Measurements from ENCODE around the gene SLC2A13.
"Not testable (repeated sequence)": the region's sequence is repeated elsewhere in the genome, so short reads cannot be mapped to it uniquely, and the experiment has no call there.

The SLC2A13 gene

DNA sequence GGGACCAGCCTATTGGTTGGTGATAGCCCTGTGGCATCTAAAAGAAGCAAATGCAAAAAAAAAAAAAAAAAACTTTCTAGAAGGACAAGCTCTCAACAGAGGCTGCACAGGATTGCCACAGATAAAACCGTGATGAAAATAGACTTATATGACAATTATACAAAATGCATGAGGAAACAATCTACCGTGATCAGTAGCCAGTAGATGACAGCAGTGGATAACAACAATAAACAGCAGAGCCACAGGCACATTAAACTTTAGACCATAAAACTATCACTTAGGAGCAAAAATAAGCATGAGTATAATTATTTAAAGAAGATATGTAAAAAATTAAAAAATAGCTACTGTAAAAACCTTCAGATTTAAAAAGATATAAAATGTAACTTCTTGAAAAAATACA is 302.7 kb downstream of the SLC2A13 start:
- DNase-seq = no peak

DNA sequence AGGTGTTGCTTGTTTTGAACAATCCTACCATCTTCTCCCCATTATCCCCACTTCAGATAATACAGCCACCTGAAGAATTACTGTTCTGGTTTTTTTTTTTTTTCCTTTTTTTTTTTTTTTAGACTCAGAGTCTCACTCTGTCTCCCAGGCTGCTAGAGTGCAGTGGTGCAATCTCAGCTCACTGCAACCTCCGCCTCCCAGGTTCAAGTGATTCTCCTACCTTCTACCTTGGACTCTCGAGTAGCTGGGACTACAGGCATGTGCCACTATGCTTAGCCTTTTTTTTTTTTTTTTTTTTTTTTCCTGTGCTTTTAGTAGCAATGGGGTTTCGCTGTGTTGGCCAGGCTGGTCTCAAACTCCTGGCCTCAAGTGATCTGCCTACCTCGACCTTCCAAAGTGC is 306.9 kb downstream of the SLC2A13 start:
- no peak for DNase-seq

DNA sequence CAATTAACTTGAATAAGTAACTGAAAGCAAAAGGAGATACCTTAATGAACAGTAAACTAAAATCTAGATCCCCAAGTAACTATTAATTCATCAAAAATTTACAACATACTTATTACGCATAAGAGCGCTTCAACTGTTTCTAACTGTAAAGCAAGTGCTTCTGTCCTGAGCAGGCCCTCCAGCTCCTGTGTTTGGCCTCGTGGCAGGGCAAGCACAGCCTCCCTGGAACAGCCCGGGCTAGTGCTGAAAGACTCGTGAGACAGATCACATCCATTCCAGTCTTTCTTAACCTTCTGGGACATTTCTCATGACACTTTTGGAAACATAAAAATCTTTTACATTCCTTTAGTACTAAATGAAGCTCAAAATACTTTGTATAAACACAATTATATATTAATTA is 307.5 kb downstream of the SLC2A13 start:
- no peak for DNase-seq

DNA sequence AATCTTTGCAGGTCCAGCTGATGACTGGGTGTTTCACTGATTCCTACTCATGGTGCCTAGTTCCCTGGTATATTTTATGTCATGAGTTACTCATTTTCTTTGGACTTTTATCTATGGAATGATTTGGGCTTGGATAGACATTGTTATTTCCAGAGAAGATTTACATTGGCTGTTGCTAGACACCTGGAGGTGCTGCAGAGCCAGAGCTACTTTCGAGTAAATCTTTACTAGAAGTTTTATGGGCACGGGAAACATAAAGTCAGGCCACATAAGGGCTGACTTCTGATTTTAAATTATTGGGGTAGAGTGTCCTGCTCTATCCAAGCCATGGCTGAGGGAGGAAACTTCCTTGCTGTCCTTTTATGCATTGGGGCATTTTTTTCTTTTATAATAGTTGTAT is 310.4 kb downstream of the SLC2A13 start:
- no peak for DNase-seq

DNA sequence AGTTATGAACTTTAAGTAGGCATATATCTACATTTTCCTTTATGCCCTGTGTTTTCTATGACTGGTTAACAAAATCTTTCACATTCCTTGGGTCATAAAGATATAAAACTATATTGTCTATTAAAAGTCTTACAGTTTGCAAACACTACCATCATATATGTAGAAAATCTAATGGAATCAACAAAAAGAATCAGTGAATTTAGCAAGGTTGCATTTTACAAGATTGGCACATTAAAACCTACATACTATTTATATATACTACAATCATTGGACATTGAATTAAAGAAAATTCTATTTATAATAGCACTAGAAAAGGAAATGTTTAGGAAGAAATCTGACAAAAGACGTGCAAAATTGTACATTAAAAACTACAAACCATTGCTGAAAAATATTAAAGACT is 312.9 kb downstream of the SLC2A13 start:
- DNase-seq = no peak

DNA sequence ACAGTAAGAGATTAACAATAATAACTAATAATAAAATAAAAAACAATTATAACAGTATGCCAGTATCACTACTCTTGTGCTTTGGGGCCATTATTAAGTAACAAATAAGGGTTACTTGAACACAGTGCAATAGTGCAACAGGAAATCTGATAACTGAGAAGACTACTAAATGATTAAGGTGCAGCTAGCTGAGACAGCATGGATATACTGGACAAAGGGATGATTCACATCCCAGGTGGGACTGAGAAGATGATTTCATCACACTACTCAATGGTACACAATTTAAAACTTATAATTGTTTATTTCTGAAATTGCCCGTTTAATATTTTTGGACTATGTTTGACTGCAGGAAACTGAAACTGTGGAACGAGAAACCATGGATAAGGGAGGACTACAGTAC is 317.6 kb downstream of the SLC2A13 start:
- DNase-seq = no peak

DNA sequence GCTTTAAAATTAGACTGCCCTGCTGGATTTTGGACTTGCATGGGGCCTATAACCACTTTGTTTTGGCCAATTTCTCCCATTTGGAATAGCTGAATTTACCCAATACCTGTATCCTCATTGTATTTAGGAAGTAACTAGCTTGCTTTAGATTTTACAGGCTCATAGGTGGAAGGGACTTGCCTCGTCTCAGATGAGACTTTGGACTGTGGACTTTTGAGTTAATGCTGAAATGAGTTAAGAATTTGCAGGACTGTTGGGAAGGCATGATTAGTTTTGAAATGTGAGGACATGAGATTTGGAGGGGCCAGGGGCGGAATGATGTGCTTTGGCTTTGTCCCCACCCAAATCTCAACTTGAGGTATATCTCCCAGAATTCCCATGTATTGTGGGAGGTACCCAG is 320.1 kb downstream of the SLC2A13 start:
- DNase-seq = not testable (repeated sequence)

DNA sequence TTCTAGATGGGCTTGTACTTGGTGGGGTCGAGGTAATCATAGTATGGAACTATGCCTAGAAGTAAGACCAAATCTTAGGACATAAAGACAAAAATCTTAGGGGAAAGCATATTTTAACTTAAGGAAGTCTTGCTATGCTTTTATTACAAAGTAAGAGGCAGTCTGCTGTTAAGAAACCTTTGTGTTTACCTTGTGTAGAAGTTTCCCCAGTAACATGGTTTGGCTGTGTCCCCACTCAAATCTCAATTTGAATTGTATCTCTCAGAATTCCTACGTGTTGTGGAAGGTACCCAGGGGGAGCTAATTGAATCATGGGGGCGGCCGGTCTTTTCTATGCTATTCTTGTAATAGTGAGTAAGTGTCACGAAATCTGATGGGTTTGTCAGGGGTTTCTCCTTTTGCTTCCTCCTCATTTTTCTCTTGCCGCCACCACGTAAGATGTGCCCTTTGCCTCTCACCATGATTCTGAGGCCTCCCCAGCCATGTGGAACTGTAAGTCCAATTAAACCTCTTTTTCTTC is 323.8 kb downstream of the SLC2A13 start:
- DNase-seq = no peak

DNA sequence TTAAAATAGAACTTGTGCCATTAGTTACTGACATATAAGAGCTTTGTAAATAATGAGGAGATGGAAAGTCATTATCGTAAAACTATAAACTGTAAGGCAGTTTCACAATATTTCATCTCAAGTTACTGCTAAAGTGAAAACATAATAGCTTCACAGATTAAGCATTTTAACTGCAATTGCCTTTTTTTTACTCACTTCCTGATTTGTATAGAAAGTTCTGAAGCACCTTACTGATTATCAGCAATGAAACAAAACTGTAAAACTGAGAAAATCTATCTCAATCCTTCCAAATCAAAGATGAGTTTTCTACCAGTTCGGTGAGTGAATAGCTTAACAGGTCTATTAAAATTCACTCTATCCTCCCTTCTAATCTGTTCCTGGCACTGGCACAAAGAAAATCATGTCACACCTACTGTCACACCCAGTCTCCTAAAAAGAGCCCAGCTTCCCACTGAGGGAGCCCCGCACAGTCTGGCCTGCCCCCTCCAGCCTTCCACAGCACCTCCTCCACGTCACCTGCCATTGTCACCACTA is 324.9 kb downstream of the SLC2A13 start:
- no peak for DNase-seq

DNA sequence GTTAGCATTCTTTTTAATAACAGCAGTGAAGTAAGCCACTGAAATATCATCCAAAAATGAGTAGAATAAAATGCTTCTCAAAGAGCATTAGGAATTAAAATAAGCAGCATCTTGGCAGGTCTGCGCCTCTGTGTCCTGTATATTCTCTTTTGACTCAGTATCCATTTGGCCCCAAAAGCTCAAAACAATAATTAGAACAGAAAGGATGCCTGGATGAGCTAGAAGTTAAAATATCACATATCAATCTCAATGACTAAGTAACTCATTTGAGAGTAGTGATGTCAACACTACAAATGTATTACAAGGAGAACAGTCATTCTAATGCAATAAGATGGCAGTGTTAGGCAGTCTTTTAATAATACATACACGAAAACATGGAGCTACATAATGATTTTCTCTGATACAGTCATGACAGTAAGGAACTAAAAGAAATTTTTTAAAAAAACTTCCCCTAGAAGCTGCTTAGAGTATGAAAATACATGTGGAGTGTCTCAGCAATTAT is 325.4 kb downstream of the SLC2A13 start:
- no peak for DNase-seq

DNA sequence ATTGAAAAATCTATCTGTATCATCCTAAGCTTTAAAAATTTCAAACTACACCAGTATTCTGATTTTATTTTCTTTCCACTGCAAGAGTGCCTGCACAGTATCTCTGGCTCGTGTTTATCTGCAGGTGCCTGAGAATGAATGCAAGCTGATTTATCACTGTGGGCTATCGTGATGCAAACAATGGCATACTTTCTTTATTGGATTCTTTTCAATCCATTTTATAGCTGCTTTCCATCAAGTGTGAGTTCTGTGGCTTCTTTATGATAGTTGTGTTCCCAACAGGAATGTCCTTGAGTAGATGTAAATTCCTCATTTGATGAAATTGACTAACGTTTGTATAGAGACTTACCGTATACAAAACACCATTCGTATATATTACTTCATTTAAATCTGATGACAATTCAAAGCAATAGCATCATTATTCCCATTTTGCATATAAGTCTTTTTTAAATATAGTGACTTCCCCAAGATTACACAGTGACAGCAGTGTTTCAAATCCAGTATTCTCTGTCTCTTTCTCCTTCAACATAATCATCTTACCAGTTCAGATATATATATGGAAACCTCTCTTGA is 326.0 kb downstream of the SLC2A13 start:
- DNase-seq = no peak

DNA sequence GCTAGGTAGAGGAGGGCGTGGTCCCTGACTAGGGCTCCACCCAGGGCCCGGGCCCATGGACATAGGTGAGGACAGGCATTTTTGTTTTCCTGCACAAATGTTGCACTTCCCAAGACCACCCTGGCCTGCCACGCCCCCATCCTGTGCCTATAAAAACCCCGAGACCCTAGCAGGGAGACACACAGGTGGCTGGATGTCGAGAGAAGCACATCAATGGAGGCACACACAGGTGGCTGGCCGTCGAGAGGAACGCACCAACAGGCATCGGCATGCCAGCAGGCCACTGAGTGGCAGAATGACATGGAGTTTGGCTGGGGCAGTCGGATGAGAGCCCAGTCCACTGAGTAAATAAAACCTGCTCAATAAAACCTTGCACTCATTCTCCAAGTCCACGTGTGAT is 328.4 kb downstream of the SLC2A13 start:
- no peak for DNase-seq

DNA sequence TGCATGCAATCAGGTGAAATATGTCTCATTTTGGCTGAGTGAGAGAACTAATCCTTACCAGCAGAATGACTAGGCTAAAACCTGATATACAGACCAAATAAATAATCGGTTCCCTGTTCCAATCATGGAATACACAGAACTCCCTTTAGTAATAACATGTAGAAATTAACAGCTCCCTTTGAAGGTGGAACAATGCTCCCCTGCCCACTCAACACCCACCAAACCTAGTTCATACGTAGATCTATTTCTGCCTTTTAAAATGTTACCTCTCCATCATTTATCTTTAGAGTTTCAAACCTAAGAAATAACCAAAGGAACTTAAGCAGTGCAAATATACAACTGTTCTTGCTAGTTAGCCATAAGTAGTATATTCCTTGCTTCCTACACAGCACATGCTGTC is 332.6 kb downstream of the SLC2A13 start:
- DNase-seq = no peak

DNA sequence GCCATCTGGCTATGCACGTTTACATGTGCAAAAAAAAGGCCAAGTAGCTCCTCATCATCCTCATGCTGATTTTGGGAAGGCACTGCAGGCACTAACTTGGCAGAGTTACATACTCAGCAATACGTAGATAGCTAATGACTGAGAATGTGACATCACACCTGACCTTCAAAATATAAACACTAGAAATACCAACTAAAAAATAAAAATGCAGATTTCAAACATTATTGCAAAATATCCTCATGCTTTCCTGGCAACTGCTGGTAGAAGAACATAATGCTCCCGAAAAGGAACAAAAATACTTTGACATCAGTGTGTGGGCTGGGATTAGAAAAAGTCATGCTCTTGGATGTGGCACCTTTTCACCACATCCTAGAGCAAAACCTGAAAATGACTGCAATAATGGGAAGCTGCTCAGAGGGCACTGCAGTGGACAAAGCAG is 333.0 kb downstream of the SLC2A13 start:
- no peak for DNase-seq

DNA sequence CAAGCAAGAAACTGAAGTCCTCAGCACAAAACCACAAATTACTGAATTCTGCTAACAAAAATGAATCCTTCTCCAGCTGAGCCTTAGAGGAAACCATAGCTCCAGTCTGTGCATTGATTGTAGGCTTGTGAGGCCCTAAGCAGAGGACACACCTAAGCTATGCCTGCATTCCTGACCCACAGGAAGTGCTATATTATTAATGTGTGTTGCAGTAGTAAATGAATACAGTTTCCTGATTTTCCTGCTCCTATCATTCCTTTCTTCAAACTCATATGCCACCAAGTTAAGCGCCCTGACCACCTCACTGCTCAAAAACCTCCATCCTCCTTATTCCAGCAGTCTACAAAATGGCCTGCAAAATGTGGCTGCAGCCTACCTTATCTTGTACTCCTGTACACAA is 334.4 kb downstream of the SLC2A13 start:
- no peak for DNase-seq

DNA sequence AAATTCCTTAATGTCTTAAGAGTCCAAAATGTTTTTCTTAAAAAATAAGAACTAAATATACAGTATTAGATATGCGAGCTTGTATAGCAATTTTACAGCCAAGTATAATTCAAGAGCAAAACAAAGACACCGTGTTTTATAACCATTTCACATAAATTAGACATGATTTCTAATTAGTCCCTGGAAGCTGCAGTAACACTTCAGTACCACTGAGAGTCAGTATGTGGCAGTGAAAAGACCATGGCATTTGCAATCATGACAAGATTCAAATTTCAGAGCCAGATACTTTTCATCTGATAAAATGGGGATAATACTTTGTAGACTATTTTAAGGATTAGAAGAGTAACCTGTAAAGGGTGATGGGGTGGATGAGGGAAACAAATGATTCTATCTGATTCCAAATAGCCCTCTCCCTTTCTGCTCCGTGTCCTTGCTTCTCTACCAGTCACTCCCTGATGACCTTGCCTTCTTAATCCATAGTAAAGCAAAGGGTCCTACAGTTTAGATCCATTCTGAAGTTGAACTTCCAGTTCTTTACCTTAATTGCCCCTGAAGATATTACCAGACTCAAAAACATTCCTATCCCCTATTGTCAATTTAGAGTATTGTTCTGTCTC is 340.8 kb downstream of the SLC2A13 start:
- DNase-seq = no peak

DNA sequence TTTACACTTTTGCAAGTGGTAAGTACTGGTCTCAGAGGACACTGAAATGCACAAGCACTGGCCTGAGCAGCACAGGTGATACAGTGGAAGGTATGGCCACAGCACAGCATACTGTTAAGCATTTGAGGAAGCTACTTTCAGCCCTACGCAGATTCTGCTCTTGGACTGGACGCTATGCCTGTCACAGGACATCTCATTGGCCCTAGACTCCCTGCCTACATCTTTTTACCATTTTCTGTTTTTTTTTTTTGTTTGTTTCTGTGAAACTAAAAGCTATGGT is 342.1 kb downstream of the SLC2A13 start:
- no peak for DNase-seq

DNA sequence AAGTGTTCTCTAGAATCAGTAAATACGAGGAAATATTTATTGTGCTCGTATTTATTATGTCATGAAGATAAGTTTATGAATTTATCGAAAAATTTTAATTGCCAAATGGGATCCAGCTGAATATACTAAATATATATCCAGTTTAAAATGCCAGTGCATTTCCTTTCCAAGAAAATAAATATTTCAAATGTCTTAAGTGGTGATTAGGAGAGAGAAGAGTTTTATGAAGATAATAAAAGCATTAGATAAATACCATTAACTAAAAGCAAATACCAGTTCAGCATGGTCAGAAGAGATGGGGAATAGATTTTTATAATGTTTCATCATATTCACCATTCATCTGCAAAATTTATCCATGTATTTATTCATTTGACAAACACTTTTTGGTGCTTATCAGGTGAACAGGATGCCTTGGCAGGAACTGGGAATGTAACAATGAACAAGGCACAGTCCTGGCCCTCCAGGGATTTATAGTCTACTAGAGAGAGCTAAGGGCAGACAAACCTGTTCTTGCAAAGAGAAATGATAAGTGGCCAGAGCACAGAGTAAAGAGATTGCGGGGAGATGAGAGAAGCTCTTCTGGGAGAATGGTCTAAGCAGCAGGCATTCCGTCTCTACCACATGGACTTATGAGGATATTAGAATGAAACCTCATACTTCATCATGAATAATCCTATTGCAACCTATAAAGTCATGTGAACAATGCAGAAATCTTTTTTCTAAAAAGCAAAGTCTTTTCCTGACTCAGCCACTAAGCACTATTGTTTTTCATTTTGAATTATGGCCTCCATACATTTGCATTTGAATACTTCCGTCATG is 342.6 kb downstream of the SLC2A13 start:
- no peak for DNase-seq

DNA sequence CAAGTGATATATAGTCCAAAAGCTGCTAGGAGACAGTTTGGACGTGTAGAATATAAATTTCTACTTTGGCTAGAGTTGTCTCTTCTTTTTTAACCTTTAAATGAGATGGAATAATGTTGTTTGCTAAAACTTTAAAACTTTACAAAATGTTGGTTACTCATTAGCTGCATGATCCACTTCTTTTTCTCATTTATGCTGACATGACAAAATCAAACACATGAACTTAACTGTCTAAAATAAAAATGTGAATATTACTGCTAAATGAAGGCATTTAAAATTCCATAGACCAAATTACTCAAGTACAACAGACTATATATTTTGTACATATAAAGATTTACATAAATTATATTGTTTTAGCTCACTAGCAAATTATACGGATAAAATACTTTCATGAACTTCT is 350.4 kb downstream of the SLC2A13 start:
- no peak for DNase-seq

DNA sequence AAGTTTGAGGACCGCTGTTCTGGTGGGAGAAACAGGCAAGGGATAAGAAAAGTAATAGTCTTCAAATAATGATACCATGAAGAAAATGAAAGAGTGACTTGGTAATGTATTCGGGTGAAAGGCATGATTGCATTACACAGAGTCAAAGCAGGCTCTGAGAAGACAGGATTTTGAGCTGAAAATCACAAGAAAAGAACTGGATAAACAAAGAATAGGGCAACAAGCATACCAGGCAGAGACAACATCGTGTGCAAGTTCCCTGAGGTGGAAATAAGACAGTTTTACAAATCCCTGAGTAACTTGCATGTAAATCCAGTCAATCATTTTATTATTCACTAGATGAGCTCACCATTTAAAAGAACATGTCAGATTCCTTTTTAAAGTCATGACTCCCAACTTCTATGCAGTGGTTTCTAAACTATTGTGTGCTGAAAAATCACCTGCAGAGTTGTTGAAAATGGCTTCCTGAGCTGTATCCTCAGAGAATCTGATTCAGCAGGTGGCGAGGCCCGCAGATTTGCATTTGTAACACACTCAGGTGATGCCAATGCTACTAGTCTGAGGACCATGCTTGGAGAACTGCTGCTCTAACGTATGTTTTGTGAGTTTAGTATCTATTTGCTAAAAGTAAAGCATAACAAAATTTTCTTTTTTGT is 353.3 kb downstream of the SLC2A13 start:
- DNase-seq = no peak

DNA sequence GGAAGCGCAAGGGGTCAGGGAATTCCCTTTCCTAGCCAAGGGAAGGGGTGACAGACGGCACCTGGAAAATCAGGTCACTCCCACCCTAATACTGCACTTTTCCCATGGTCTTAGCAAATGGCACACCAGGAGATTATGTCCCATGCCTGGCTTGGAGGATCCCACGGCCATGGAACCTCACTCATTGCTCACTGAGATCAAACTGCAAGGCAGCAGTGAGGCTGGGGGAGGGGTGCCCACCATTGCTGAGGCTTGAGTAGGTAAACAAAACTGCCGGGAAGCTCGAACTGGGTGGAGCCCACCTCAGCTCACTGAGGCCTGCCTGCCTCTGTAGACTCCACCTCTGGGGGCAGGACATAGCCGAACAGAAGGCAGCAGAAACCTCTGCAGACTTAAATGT is 359.7 kb downstream of the SLC2A13 start:
- DNase-seq = not testable (repeated sequence)

DNA sequence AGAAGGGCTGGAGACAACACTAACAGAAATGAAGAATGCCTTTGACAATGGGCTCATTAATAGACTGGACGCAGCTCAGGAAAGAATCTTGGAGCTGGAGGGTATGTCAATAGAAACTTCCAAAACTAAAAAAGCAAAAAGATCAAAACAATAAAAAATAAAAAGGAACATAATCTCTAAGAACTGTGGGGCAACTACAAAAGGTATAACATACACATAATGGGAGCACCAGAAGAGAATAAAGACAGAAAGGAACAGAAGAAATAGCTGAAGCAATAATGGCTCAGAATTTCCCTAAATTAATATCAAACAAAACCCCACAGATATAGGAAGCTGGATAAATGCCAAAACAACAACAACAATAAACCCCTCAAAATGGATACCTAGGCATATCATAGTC is 362.2 kb downstream of the SLC2A13 start:
- DNase-seq = no peak

DNA sequence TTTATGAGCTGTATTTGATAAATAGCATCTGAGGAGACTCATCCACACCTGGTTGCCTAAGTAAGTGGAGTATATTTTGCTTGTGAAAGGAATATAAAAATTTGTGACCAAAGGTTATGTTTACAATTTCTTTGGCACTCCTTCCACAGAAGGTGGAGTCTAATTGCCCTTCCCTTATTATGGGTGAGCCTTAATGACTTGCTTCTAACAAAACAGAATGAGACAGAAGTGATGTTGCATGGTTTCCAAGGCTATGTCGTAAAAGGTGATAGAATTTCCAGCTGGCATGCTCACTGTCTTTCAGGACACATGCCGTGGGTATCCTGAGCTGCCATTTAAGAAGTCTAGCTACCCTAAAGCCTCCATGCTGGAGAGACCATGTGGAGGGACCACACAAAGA is 369.5 kb downstream of the SLC2A13 start:
- DNase-seq = no peak
